GM12892 (cell line): ENCODE results near the gene KIAA0513.
"Not testable (repeated sequence)": the region's sequence is repeated elsewhere in the genome, so short reads cannot be mapped to it uniquely, and the experiment has no call there.

Experiments used
- DNase-seq: peaks from one replicate; pipeline ENCODE4 v3.0.0; 2011; ENCODE audit not compliant: insufficient read length
- FAIRE-seq: peaks from 2 replicates; lab custom pipeline; 2011; peaks lifted over from hg19 to GRCh38; lab: Jason Lieb, UNC
- POLR2A ChIP-seq: IDR thresholded peaks from 2 replicates; pipeline ENCODE4 v1.6.1; 2011; ENCODE audit warnings: low read depth, low read length, control low read depth
- POLR2AphosphoS5 ChIP-seq: IDR thresholded peaks from 2 replicates; pipeline ENCODE4 v1.6.1; 2011; ENCODE audit warnings: low read depth, low read length, control low read depth
- TAF1 ChIP-seq: IDR thresholded peaks from 2 replicates; pipeline ENCODE4 v1.6.1; 2011; ENCODE audit warnings: low read depth, mild to moderate bottlenecking, control low read depth, low read length, borderline replicate concordance

KIAA0513 gene

GRCh38 chr16:85046472-85046916 is 18.9 kb downstream of the KIAA0513 start:
- no peak for DNase-seq
- no peak for FAIRE-seq
- TF ChIP-seq TAF1 (no peak), POLR2AphosphoS5 (no peak), POLR2A (no peak)

- no peak for FAIRE-seq
- DNase-seq = no peak
- TF ChIP-seq POLR2A (no peak), TAF1 (no peak), POLR2AphosphoS5 (no peak)
Observed at GRCh38 chr16:85046931-85047866, 19.6 kb downstream of the KIAA0513 start.

- TF ChIP-seq POLR2AphosphoS5 = no peak
- no peak for TF ChIP-seq POLR2A
- TF ChIP-seq TAF1 = no peak
- DNase-seq (no peak), FAIRE-seq (no peak)
Observed at GRCh38 chr16:85047867-85048455, 20.4 kb downstream of the KIAA0513 start.

- FAIRE-seq (no peak), DNase-seq (no peak)
- TF ChIP-seq POLR2AphosphoS5 = no peak
- TF ChIP-seq POLR2A = no peak
- TF ChIP-seq TAF1 = no peak
Observed at GRCh38 chr16:85048921-85049562, 21.4 kb downstream of the KIAA0513 start.

- no peak for DNase-seq
- no peak for TF ChIP-seq TAF1
- TF ChIP-seq POLR2AphosphoS5 = no peak
- no peak for TF ChIP-seq POLR2A
- no peak for FAIRE-seq
Observed at GRCh38 chr16:85049706-85050305, 22.2 kb downstream of the KIAA0513 start.

- FAIRE-seq = no peak
- TF ChIP-seq TAF1 = no peak
- TF ChIP-seq POLR2AphosphoS5 = no peak
- TF ChIP-seq POLR2A = no peak
- DNase-seq = no peak
Observed at GRCh38 chr16:85051067-85051581, 23.5 kb downstream of the KIAA0513 start.

- TF ChIP-seq POLR2AphosphoS5 = no peak
- no peak for TF ChIP-seq POLR2A
- DNase-seq = no peak
- no peak for FAIRE-seq
Observed at GRCh38 chr16:85051683-85052082, 24.1 kb downstream of the KIAA0513 start.

- DNase-seq (no peak), FAIRE-seq (no peak)
- TF ChIP-seq POLR2AphosphoS5 (no peak), POLR2A (no peak), TAF1 (no peak)
Observed at GRCh38 chr16:85052536-85052935, 24.9 kb downstream of the KIAA0513 start.

GRCh38 chr16:85054321-85054720 is 26.7 kb downstream of the KIAA0513 start:
- FAIRE-seq, DNase-seq: not testable (repeated sequence)

GRCh38 chr16:85054948-85055492 is 27.4 kb downstream of the KIAA0513 start:
- DNase-seq (no peak), FAIRE-seq (no peak)
- TF ChIP-seq POLR2A (no peak), POLR2AphosphoS5 (no peak), TAF1 (no peak)
